Heart right ventricle (tissue), 16 donors: Measurements from ENCODE around the gene TPX2. TPM values are rescaled to one million over a fixed set of nuclear protein-coding genes. Genes with fewer than 3 reads are reported as not detected.

Experiments
- ATAC-seq, 8 donors: fragments of 200-7000 bp; cut with Tn5 transposase; one replicate each; pipeline ENCODE4 v1.9.1; 2020; ENCODE audit warnings: mild to moderate bottlenecking in 8 of 8, moderate library complexity in 8 of 8, moderate number of reproducible peaks in 1 of 8
- DNase-seq, 2 donors: peaks; one replicate each; pipeline ENCODE4 v3.0.0-alpha.2; 2020
- H3K27ac ChIP-seq, 10 donors: fragments of 200-600 bp; sonication (generic) in 2 of 10; one replicate each; pipeline versions ENCODE4 v1.5.0 to v1.8.0; 2020 to 2022; ENCODE audit warnings: mild to moderate bottlenecking in 3 of 10
- H3K27me3 ChIP-seq, 7 donors: fragments of 200-600 bp; one replicate each; pipeline ENCODE4 v1.8.0; 2021 to 2022; ENCODE audit warnings: mild to moderate bottlenecking in 2 of 7
- H3K36me3 ChIP-seq, 9 donors: fragments of 200-600 bp; sonication (generic) in 1 of 9; one replicate each; pipeline versions ENCODE4 v1.5.0 to v1.8.0; 2020 to 2022; ENCODE audit warnings: mild to moderate bottlenecking in 2 of 9
- H3K4me1 ChIP-seq, 9 donors: fragments of 200-600 bp; sonication (generic) in 1 of 9; one replicate each; pipeline versions ENCODE4 v1.5.0 to v1.8.0; 2020 to 2022; ENCODE audit warnings: mild to moderate bottlenecking in 4 of 9
- H3K4me3 ChIP-seq, 10 donors: fragments of 200-600 bp; sonication (generic) in 2 of 10; one replicate each; pipeline versions ENCODE4 v1.5.0 to v1.8.0; 2020 to 2022; ENCODE audit warnings: mild to moderate bottlenecking in 7 of 10, moderate library complexity in 2 of 10
- H3K9me3 ChIP-seq, 11 donors: fragments of 200-600 bp in 10 of 11; sonication (generic) in 2 of 11; one replicate each; pipeline versions ENCODE4 v1.5.0 to v1.8.0; 2013 to 2022; ENCODE audit warnings: mild to moderate bottlenecking in 2 of 11, control low read depth in 1 of 11, moderate library complexity in 1 of 11
- whole genome bisulfite sequencing, 2 donors: extraction: QIAGEN DNeasy Blood & Tissue Kit; methylation state at CpG; one replicate each; pipeline ENCODE4 v1.1.7; 2013; ENCODE audit warnings: inconsistent platforms in 1 of 2; 5-methylcytosine and 5-hydroxymethylcytosine counted together
- intact Hi-C, 10 donors: fragments of 100-400 bp; cut with DNase I; formaldehyde crosslinking; loops; one replicate each; pipeline versions ENCODE4 v1.11.1 to v1.14.2; 2022
- polyA plus RNA-seq, 2 donors: library from polyadenylated mRNA; stranded (reverse); fragments of 200-250 nt; gene quantifications; one replicate each; pipeline ENCODE4 v1.2.3, GENCODE V29; 2013
- total RNA-seq, 10 donors: library from RNA; stranded (reverse); fragmentation: NEBNext Ultra II Directional in 3 of 10; extraction: Animal tissue kit (Norgen Biotek cat#: 25700) in 3 of 10; gene quantifications; one replicate each; pipeline versions ENCODE4 v1.2.1 to v1.2.4, GENCODE V29; 2021 to 2023
- TF ChIP-seq, protein P1 (sequence below), 9 donors: fragments of 200-600 bp; sonication (generic) in 2 of 9; IDR thresholded peaks; one replicate each; pipeline versions ENCODE4 v1.5.0 to v1.8.0; 2021 to 2022; ENCODE audit warnings: antibody characterized with exemption in 9 of 9, mild to moderate bottlenecking in 5 of 9, moderate library complexity in 1 of 9
- donor health status: Arrhythmogenic right ventricular cardiomyopathy.
- donor health status: ischemic (EF 13 %, LVEDD 7.1; RV severe dilation, severe dysfunction).
- donor health status: healthy with polysubstance abuse.
- donor health status: DM: no; HTN: yes; CAD: no.
- donor health status: DM: no; HTN: no; CAD: no.
- donor health status: ischemic (EF 25% LVEDD 6.9; RV normal size, moderate dysfunction).
- donor health status: ischemic (EF 25% LVEDD 5.7; RV mildly dilated, moderate dysfunction).
- donor health status: healthy.
- donor health status: DM: yes; HTN: yes; CAD: no.
- donor health status: Ischemic cardiomyopathy.
- donor health status: ischemic (EF 35%, LVEDD 5.7; RV mildly dilated, moderate dysfunction).
- donor health status: nonischemic (EF 11% LVEDD 7.7; RV severe dilation, severe dysfunction).
- donor health status: DM: yes; HTN: yes; CAD: no.
- donor health status: PGD.
- donor health status: ischemic (EF 29% LVEDD 5.4; RV normal size, mild dysfunction).
- donor health status: nonischemic (EF 23%, LVEDD 6.1; RV moderate dilation, normal function).

TPX2 gene
- total and polyA plus RNA-seq, 12 donors = 0.17 to 9.6 (median 0.78) TPM

DNA sequence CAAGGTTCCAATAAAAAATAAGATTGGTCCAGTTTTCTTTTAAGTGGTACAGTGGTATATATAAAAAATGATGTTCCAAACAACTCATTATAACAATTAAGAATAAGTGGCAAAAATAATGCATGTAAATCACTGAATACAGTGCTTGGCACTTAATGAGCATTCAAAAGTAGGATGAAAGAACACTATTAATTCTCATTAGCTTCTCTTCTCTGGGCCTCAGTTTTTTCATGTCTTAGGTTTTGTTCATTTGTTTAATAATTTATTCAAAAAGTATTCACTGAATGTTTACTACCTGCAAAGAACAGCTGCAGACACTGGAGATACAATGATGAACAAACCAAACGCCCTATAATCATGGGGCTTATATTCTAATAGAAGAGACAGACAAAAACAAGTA lies 37.5 kb upstream of the TPX2 start:
- WGBS, 2 donors = 85 to 90% methylated on average over 1 of the region's 1 CpG

DNA sequence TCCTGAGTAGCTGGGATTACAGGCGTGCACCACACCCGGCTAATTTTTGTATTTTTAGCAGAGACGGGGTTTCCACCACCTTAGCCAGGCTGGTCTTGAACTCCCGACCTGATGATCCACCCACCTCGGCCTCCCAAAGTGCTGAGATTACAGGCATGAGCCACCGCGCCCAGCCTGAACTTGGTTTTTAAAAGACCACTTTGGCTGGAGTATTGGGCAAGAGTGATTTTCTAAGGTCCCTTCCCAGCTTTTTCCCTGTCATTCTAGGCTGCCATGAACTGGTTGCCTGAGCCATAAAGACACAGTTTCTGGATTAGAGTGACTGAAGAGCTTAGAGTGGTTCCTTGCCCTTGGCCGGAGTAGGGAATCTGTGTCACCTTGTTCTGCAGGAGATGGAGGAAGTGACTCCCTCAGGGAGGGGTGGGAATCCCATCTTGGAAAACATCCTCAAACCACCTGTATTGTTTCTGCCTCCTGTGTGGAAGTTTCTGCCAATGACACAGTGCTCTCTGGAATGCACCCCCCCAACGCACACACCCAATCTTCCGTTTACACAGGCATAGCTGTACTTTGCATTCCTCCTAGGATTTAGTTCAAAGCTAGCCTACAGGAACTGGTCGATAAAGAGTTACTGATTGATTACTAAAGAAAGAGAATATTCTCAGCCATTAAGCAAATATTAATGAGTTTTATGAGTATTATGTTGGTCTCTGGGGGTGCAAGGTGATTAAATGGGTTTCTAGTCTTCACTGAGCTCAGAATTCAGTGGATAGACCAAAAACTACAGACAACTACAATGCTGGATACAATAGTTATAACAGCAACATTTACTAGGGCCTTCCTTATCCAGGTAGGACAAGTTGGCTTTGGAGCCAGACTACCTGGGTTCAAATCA lies 34.6 kb upstream of the TPX2 start:
- no peaks in the 10 kb centered on the region for H3K9me3 ChIP-seq
- intact Hi-C loops = no loop called here
- no peak for DNase-seq
- TF ChIP-seq, protein P1, sequence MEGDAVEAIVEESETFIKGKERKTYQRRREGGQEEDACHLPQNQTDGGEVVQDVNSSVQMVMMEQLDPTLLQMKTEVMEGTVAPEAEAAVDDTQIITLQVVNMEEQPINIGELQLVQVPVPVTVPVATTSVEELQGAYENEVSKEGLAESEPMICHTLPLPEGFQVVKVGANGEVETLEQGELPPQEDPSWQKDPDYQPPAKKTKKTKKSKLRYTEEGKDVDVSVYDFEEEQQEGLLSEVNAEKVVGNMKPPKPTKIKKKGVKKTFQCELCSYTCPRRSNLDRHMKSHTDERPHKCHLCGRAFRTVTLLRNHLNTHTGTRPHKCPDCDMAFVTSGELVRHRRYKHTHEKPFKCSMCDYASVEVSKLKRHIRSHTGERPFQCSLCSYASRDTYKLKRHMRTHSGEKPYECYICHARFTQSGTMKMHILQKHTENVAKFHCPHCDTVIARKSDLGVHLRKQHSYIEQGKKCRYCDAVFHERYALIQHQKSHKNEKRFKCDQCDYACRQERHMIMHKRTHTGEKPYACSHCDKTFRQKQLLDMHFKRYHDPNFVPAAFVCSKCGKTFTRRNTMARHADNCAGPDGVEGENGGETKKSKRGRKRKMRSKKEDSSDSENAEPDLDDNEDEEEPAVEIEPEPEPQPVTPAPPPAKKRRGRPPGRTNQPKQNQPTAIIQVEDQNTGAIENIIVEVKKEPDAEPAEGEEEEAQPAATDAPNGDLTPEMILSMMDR (IDR thresholded peaks at IDR 0.05) = no peak
- peak overlapping the region; percentile 22 to 93 (median 68) for H3K27ac ChIP-seq
- peaks cover 0 to 77% (median 15%) of the 10 kb centered on the region in 9 donors for H3K36me3 ChIP-seq
- no peak overlapping the region for H3K4me3 ChIP-seq
- WGBS, 2 donors = 69 to 73% methylated on average over 11 of the region's 11 CpGs
- ATAC-seq = peak in 7 of 8 donors; percentile 25 to 77 (median 65)
- H3K27me3 ChIP-seq = no peaks in the 10 kb centered on the region
- H3K4me1 ChIP-seq = peaks cover 29 to 100% (median 86%) of the 10 kb centered on the region in 9 donors

More for the DNA sequence above, 37.5 kb upstream of the TPX2 start:
- ATAC-seq (no peak), DNase-seq (no peak)
- H3K27me3 ChIP-seq = no peaks in the 10 kb centered on the region
- intact Hi-C loops = no loop called here
- TF ChIP-seq, protein P1 (IDR thresholded peaks at IDR 0.05) = no peak
- no peak overlapping the region for H3K4me3 ChIP-seq
- H3K36me3 ChIP-seq = peaks cover 0 to 56% (median 4%) of the 10 kb centered on the region in 9 donors
- peak overlapping the region in 6 of 10 donors; percentile 9 to 93 (median 88) for H3K27ac ChIP-seq
- no peaks in the 10 kb centered on the region for H3K9me3 ChIP-seq
- H3K4me1 ChIP-seq = peaks cover 20 to 100% (median 84%) of the 10 kb centered on the region in 9 donors

DNA sequence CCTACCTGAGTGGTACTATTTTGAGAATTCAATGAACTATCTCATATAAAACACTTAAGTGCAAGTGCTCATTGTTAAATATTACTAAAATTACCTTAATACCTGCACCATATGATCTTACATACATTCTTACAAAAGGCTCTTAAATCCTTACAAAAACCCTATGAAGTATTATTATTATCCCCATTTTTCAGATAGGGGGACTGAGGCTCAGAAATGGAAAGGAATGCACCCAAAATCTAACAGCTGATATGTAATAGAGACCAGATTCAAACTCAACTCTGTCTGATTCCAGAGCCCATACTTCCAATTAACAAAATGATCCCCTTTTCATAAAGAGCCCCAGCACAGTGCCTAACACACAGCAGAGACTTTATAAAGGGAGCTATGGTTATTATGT lies 33.9 kb upstream of the TPX2 start:
- H3K9me3 ChIP-seq = no peaks in the 10 kb centered on the region
- intact Hi-C loops = no loop called here
- H3K27ac ChIP-seq = peak overlapping the region; percentile 22 to 93 (median 66)
- H3K36me3 ChIP-seq = peaks cover 0 to 82% (median 15%) of the 10 kb centered on the region in 9 donors
- no peak for ATAC-seq
- H3K4me3 ChIP-seq = no peak overlapping the region
- TF ChIP-seq, protein P1 (IDR thresholded peaks at IDR 0.05) = no peak
- H3K4me1 ChIP-seq = peaks cover 25 to 100% (median 86%) of the 10 kb centered on the region in 9 donors
- H3K27me3 ChIP-seq = no peaks in the 10 kb centered on the region
- no peak for DNase-seq

DNA sequence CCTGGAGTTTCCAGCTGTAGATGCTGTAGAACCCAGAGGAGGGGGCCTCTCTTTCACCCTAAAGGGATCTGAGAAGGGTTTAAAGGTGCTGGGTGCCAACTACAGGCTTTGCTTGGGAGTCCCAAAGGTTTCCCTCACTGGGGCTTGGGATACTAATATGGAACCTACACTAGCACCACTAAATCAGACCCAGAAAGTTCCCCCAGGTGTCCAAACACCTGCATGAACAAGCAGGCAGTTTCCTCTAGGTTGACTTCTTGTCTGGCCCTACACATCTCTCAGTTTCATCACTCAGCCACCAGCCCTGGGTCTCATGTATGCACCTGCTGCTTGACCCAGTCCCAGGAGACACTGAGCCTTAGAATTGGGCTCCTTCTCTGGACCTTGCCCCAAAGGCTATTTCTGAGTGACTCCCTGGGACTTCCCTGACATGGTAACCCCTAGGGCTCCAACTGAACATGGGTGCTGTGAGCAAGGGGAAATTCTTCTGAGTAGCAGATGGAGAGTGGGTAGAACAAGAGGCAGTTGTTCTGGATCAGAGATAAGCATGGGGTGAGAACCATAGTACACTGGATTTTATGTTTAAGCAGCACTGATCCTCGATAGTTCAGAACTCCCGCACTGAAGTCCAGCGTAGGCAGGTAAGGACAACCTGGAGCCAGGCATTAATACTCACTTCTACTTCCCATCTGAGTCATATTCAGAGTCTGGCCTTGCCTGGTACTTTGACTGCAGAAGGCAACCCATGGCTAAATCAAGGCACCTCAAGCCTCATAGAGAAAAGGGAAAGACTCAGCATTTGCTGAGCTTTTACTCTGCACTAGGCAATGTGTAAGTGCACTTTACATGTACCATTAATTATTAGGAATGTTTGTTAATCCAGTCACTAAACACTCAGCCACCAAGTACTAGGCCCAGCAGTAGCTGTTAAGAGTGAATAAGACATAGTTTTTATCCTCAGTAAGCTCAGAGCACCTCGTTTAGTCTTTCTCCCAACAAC lies 33.2 kb upstream of the TPX2 start:
- Histone ChIP-seq H3K27me3 (no peaks in the 10 kb centered on the region), H3K4me1 (peaks cover 28 to 100% (median 86%) of the 10 kb centered on the region in 9 donors), H3K9me3 (no peaks in the 10 kb centered on the region), H3K4me3 (no peak overlapping the region), H3K36me3 (peaks cover 0 to 83% (median 20%) of the 10 kb centered on the region in 9 donors), H3K27ac (peak overlapping the region; percentile 5 to 93 (median 66))
- no peak for DNase-seq
- intact Hi-C loops = no loop called here
- TF ChIP-seq, protein P1 (IDR thresholded peaks at IDR 0.05) = no peak
- WGBS, 2 donors = 82 to 89% methylated on average over 4 of the region's 4 CpGs
- ATAC-seq = no peak
